Fibroblast of mammary gland (primary cell): Measurements from ENCODE around the gene PPFIBP1.

Experiments
- DNase-seq: peaks from one replicate; pipeline ENCODE4 v3.0.0-alpha.2; 2010; ENCODE audit warnings: low read depth
- H3K4me3 ChIP-seq: 2 replicates; pipeline ENCODE4 v1.5.1; 2011; ENCODE audit warnings: low read depth, mild to moderate bottlenecking, low read length, moderate library complexity; ENCODE audit not compliant: control insufficient read depth
- TF ChIP-seq, protein P1 (sequence below): conservative IDR thresholded peaks from 2 replicates; pipeline ENCODE4 v1.5.1; 2011; ENCODE audit warnings: low read depth, low read length, inconsistent platforms; ENCODE audit not compliant: control insufficient read depth, insufficient read depth

PPFIBP1 gene

DNA sequence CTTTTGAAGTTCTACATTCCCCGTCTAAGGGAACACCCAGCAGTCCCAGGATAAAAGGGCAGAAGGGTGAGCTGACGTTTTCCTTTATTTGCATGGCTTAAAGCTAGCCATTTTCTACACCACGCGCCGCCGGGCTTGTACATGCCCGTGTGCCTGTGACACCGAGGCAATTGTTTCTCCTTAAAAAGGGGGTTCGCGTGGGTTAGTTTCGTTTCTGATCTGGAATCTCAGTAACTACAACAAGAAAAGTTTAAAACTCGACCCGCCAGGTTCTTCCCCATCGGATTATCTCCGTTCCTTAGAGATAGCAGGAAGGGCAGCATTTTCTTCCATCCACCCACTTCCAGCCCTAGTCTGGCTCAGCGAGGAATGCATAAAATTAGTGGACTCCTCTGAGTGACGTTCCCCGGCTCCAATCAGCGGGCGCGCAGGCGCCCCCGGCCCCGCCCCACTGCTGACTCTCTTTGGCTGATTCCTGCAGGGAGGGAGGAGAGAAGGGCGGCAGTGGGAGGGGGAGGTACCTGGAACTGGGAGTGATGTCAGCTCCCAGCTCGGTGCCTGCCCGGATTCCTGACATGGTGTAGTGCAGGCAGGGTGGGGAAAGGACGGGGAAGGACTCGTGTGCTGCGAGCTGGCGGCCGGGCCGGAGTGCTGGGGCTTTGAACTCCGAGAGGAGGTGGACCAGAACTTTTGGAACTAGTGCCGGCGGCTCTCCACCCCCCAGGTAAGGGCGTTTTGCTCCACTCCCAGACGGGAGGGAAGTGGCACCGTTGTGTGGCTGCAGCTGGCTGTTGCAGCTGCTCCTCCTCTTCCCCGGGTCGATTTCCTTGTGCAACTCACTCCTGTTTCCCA, at the start of gene PPFIBP1:
Gene PPFIBP1, plus strand, starts transcription at position 565 of the 852 bp plus-strand sequence. CDS start 109,191 bp downstream, outside the sequence.
- H3K4me3 ChIP-seq: peak within 1 kb of the TSS; percentile 75
- DNase-seq: peak; percentile 97
- TF ChIP-seq, protein P1, sequence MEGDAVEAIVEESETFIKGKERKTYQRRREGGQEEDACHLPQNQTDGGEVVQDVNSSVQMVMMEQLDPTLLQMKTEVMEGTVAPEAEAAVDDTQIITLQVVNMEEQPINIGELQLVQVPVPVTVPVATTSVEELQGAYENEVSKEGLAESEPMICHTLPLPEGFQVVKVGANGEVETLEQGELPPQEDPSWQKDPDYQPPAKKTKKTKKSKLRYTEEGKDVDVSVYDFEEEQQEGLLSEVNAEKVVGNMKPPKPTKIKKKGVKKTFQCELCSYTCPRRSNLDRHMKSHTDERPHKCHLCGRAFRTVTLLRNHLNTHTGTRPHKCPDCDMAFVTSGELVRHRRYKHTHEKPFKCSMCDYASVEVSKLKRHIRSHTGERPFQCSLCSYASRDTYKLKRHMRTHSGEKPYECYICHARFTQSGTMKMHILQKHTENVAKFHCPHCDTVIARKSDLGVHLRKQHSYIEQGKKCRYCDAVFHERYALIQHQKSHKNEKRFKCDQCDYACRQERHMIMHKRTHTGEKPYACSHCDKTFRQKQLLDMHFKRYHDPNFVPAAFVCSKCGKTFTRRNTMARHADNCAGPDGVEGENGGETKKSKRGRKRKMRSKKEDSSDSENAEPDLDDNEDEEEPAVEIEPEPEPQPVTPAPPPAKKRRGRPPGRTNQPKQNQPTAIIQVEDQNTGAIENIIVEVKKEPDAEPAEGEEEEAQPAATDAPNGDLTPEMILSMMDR: peak; percentile 35

DNA sequence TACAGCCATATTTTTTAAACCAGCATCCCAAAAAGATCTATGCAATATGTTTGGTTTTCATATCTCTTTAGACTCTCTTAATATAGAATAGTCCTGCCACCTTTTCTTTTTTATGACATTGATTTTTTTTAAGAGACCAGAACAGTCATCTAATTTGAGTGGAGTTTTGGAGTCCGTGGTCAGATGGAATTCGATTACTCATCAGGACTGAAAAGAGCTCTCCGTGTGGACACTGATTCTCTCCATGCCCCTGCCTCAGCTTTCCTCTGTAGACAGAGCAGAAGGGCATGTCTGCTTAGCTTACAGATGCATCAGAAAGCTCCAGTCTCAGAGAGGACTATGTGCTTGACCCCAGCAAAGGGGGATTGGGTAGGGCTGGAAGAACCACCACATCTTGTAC, 49.7 kb upstream of the PPFIBP1 start:
- peak; percentile 90 for DNase-seq
- TF ChIP-seq, protein P1: no peak
- no peak overlapping the region for H3K4me3 ChIP-seq

DNA sequence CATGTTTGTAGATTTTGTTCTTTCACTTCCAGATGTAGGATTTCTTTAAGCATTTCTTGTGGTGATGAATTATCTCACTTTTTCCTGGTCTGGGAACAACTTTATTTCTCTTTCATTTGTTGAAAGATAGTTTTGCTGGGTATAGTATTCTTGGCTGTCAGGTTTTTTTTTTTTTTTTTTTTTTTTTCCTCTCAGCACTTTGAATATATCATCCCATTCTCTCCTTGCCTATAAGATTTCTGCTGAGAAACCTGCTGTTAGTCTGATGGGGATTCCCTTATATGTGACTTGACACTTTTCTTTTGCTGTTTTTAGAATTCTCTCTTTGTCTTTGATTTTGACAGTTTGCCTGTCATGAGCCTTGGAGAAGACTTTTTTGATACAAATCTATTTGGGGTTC, 47.0 kb upstream of the PPFIBP1 start:
- TF ChIP-seq, protein P1: no peak
- no peak overlapping the region for H3K4me3 ChIP-seq
- no peak for DNase-seq

DNA sequence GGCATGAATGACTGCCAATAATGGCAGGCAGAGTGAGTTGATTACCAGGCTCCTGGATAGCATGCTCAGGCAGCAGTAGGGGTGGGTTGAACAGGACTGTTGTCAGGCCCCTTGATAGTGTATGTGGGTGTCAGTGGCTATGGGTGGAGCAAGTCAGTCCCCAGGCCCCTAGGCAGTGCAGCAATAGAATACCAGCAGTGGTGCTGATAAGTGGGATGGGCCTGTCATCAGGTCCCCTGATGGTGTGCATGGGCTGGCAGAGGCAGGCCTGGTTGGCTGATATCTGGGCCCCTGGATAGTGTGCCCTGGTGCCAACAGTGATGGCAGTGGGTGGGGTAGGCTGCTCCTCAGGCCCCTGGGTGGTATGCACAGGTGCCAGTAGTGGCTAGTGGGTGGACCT, 45.1 kb upstream of the PPFIBP1 start:
- TF ChIP-seq, protein P1: no peak
- no peak for DNase-seq
- no peak overlapping the region for H3K4me3 ChIP-seq

DNA sequence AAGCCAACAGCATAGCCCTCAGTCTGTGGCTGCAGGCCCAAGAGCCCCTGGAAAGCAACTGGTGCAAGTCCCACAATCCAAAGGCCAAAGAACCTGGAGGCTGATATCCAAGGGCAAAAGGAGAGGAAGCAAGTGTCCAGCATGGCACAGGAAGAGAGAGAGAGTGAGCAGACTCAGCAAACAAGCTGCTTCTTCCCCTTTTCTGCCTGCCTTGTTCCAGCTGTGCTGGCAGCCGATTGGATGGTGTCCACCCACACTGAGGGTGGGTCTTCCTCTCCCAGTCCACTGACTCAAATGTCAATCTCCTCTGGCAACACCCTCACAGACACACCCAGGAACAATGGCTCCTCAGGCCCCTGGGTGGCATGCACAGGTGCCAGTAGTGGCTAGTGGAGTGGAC, 44.0 kb upstream of the PPFIBP1 start:
- DNase-seq: no peak
- TF ChIP-seq, protein P1: no peak
- H3K4me3 ChIP-seq: no peak overlapping the region

DNA sequence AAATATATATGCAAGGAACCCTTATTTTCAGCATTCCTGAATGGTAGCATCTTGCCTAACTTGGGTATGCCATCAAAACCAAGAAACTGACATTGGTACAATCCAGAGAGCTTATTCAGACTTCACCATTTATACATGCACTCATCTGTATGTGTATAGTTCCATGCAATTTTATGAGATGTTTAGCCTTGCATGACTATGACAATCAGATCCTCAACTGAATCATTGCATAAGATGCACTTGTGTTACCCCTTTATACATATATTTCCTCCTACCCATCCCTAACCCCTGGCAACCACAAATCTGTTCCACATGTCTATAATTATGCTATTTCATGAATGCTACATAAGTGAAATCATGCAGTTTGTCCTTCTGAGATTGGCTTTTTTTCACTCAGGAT, 37.0 kb upstream of the PPFIBP1 start:
- no peak overlapping the region for H3K4me3 ChIP-seq
- TF ChIP-seq, protein P1: no peak
- DNase-seq: peak; percentile 45
